ENCODE measurements around the gene CLIP4.

CLIP4 gene

GRCh38 chr2:29139152-29139551 lies 23.9 kb downstream of the CLIP4 start:
- no peak for FAIRE-seq

- no peak for FAIRE-seq
These were observed 24.5 kb downstream of the CLIP4 start for GRCh38 chr2:29139731-29140130.

- no peak for FAIRE-seq
These were observed 28.4 kb downstream of the CLIP4 start for GRCh38 chr2:29143657-29144056.

GRCh38 chr2:29146197-29146596 lies 31.0 kb downstream of the CLIP4 start:
- no peak for FAIRE-seq

GRCh38 chr2:29147963-29148362 lies 32.7 kb downstream of the CLIP4 start:
- FAIRE-seq: no peak

- FAIRE-seq: no peak
These were observed 39.4 kb downstream of the CLIP4 start for GRCh38 chr2:29154610-29155009.

- no peak for FAIRE-seq
These were observed 40.4 kb downstream of the CLIP4 start for GRCh38 chr2:29155578-29155977.

GRCh38 chr2:29157131-29157530 lies 41.9 kb downstream of the CLIP4 start:
- FAIRE-seq: no peak

GRCh38 chr2:29159125-29159524 lies 43.9 kb downstream of the CLIP4 start:
- no peak for FAIRE-seq

- no peak for FAIRE-seq
These were observed 45.0 kb downstream of the CLIP4 start for GRCh38 chr2:29160184-29160583.

GRCh38 chr2:29162204-29162928 lies 47.2 kb downstream of the CLIP4 start:
- no peak for FAIRE-seq

- no peak for FAIRE-seq
These were observed 49.1 kb downstream of the CLIP4 start for GRCh38 chr2:29164091-29164846.

- no peak for FAIRE-seq
These were observed 50.4 kb downstream of the CLIP4 start for GRCh38 chr2:29165362-29166241.

- FAIRE-seq: no peak
These were observed 51.2 kb downstream of the CLIP4 start for GRCh38 chr2:29166242-29167039.

GRCh38 chr2:29174937-29175336 lies 59.7 kb downstream of the CLIP4 start:
- FAIRE-seq: no peak

GRCh38 chr2:29175338-29175737 lies 60.1 kb downstream of the CLIP4 start:
- FAIRE-seq: no peak

GRCh38 chr2:29182334-29182733 lies 67.1 kb downstream of the CLIP4 start:
- no peak for FAIRE-seq

- no peak for FAIRE-seq
These were observed 67.7 kb downstream of the CLIP4 start for GRCh38 chr2:29182920-29183319.

GRCh38 chr2:29184531-29184930 lies 69.3 kb downstream of the CLIP4 start:
- FAIRE-seq: no peak

- no peak for FAIRE-seq
These were observed 71.6 kb downstream of the CLIP4 start for GRCh38 chr2:29186817-29187216.

GRCh38 chr2:29187926-29188325 lies 72.7 kb downstream of the CLIP4 start:
- no peak for FAIRE-seq

GRCh38 chr2:29189052-29189451 lies 73.8 kb downstream of the CLIP4 start:
- FAIRE-seq: no peak

GRCh38 chr2:29191817-29192216 lies 76.6 kb downstream of the CLIP4 start:
- no peak for FAIRE-seq

Data from G401.6 (cell line).